ENCODE measurements around the gene PTGIS. TPM values are rescaled to one million over a fixed set of nuclear protein-coding genes. Genes with fewer than 3 reads are reported as not detected.
A peak's percentile ranks its signal among the peaks of the same experiment; 100 is the strongest.

PTGIS gene
- total RNA-seq, 1 experiment from 2014 or later, result 15.3 TPM

DNA sequence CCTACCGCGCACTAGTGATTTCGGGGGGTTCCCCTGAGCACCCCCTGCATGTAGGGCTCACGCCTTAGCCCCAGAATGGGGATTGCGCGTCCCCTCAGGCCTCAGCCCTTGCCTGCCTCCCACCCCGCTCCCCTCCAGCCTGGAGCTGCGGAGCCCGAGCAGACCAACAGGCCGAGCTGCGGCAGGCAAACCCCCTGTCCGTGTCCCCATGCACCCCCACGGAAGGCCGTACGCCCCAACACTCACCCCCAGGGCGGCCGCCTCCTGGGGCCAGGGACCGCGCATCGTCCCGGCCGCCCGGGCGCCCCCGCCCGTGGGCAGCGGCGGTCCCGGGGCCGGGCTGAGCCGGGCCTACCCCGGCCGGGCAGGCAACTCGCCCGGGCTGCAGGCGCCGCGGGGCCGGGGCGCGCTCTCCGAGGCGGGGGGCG lies 84.2 kb downstream of the PTGIS start:
- in situ Hi-C loops (cut with HindIII; ENCODE audit: low sequenced_read_pairs), result no loop called here
- DNase-seq (ENCODE audit: low spot score), result no peak

DNA sequence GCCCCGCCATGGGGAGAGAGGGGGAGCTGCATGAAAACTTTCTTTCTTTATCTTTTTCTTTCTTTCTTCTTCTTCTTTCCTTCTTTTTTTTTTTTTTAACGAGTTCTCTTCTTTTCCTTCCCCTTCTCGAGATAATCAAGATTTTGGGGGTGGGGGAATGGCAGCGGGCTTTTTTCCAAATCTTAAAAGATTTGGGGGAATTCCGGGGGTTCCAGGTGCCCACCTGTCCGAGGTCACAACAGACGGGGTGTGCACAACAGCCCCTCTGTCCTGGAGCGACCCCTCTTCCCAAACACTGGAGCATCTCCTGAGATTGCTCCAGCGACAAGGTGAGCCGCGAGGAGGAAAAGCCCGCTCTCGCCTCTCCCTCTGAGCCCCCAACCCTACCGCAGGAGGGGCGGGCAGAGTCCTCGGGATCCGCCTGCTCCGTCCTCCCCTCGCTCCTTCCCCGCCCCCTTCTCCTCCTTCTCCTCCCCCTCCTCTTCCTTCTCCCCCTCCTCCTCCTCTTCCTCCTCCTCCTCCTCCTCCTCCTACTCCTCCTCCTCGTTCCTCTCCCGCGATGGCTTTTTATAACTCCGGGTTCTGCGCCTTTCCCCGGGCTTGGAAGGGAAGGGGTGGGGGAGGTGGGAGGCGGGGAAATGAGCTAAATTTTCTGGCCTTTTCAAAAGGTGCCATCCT lies 84.8 kb downstream of the PTGIS start:
- DNase-seq (ENCODE audit: low spot score), result no peak
- in situ Hi-C loops (cut with HindIII; ENCODE audit: low sequenced_read_pairs), result no loop called here

DNA sequence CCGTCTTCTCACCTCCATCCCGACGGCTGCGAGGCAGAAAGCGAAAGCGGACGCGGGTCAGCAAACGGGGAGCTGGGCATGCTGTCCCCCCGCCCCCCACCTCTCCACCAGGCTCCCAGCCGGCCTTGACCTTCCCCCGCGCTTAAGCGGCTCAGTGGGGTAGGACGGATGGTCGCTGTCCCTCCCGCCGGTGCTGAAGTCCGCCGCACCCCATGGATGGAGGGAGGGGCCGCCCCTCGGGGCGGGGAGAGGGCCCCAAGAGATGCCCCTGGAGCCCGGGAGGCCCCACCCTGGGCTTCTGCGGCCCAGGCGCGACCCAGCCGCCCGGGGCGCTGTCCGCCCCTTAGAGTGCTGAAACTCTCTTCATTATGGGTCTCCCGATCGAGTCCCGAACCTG lies 85.3 kb downstream of the PTGIS start, which contains the start of gene KCNB1:
TSS of gene KCNB1 (minus strand) at position 48 of the 397 bp plus-strand sequence. CDS start 188 bp downstream, outside the sequence.
- in situ Hi-C loops (cut with HindIII; ENCODE audit: low sequenced_read_pairs), result no loop called here

DNA sequence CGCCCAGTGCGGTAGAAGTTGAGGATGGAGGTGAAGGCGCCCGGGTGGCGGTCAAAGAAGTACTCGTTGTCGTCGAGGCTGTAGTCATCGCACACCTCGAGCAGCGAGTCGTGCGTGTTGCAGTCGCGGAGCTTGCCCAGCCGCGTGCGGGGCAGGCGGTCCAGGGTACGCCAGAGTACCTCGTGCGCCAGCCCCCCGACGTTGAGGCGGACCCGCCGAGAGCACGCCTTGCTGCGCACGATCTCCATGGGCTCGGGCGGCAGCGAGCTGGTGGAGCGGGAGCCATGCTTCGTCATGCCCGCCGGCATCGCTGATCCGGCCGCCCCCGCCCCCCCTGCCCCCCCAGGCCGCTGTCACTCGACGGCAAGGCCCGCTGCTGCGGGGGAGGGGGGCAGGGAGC lies 85.8 kb downstream of the PTGIS start:
- DNase-seq (ENCODE audit: low spot score), result no peak
- in situ Hi-C loops (cut with HindIII; ENCODE audit: low sequenced_read_pairs), result no loop called here

More for the DNA sequence above, 85.3 kb downstream of the PTGIS start, which contains the start of gene KCNB1:
- no peak for DNase-seq (ENCODE audit: low spot score)

DNA sequence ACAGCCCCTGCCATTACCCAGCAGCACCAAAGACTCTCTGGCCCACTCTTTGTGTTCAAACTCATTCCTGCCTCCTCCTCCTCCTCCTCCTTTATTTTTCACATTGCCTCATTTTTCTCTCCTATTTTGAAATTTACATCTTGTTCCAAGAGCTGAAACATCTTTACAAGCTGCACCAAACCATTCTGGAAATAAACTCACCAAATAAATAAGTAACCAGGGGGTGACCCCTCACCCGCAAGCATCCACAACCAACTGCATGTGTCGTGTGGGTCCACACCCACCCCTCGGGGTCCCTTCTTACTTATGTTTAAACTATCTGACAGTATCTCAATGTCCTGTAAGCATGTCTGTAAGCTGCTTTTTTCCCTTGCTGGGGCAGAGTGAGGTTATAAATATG lies 86.8 kb downstream of the PTGIS start:
- in situ Hi-C loops (cut with HindIII; ENCODE audit: low sequenced_read_pairs), result no loop called here

DNA sequence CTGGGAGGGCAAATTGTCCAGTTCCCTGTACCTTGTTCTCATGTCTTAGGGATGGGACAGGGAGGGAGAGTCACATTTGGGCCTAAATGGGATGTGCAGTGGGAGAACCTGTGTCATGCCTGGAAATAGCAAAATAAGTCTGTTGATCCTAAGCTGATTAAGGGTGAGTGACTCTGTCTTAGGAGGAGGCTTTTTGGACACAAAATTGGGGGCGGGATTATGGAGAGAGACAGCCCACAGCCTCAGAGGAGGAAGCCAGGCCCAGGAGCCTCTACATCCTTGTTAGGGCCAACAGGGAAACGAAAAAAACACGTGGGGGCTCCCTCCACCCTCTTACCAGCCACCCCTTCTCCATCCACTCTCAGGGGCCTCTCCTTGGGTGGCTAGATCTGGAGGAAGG lies 87.7 kb downstream of the PTGIS start:
- no peak for DNase-seq (ENCODE audit: low spot score)
- in situ Hi-C loops (cut with HindIII; ENCODE audit: low sequenced_read_pairs), result no loop called here

More for the DNA sequence above, 86.8 kb downstream of the PTGIS start:
- DNase-seq (ENCODE audit: low spot score), result no peak

DNA sequence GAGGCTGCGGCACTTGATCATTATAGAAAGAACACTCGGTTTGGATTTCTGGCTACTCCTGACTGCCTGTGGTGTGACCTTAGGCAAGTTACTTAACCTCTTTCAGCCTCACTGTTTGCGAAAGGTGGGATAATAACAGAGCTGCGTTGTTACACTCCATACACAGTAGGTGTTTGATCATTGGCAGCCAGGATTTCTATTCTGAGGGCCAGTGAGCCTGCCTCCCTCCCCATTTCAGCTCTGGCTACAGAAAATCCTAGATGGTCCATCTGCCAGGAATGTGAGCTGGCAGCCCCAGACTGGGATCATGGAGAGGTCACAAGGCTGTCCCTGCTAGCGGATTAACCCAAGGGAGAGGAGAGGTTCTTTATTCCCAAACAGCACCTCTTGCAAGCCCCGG lies 88.2 kb downstream of the PTGIS start:
- DNase-seq (ENCODE audit: low spot score), result peak; percentile 69
- in situ Hi-C loops (cut with HindIII; ENCODE audit: low sequenced_read_pairs), result loop anchor here (5.0 kb wide), 1 partner anchor 57 kb away; no protein-coding TSS in a partner anchor

DNA sequence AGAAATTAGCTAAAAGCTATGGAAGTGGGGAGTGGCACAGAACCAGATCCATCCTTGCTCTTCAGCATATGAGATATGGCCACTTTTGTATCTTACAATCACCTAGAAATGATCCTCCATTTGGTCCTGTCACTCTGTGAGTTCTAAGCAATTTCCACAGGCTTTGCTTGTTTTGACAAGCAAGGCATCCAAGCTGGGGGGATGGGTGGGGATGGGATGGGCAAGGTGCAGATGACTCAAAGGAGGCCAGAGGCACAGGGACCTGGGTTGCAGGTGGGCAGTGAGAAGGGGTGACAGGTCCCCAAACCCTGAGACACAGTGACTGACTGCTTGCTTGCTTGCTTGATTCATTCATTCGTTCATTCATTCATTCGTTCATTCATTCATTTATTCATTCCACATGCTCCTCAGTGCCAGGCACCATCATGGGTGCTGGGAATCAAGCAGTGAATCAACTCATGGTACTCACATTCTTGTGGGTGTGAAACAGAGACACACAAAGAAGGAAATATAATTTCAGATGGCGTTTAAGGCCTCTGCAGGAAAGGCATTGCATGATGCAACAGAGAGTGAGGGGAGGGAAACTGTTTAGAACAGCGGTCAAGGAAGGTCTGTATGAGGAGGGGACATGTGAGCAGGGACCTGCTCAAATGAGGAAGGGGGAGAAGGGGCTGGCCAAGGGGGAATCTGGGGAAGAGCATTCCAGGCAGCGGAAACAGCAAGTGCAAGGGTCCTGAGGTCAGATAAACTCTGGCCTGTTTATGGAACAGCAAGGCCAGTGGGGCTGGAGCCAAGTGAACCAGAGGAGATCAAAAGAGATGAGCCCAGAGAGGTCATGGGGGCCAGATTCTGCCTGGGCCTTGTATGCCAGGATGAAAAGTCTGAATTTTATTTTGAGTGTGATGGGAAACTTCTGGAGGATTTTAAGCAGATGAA lies 88.9 kb downstream of the PTGIS start:
- DNase-seq (ENCODE audit: low spot score), result no peak
- in situ Hi-C loops (cut with HindIII; ENCODE audit: low sequenced_read_pairs), result loop anchor here (5.0 kb wide), 1 partner anchor 57 kb away; no protein-coding TSS in a partner anchor

DNA sequence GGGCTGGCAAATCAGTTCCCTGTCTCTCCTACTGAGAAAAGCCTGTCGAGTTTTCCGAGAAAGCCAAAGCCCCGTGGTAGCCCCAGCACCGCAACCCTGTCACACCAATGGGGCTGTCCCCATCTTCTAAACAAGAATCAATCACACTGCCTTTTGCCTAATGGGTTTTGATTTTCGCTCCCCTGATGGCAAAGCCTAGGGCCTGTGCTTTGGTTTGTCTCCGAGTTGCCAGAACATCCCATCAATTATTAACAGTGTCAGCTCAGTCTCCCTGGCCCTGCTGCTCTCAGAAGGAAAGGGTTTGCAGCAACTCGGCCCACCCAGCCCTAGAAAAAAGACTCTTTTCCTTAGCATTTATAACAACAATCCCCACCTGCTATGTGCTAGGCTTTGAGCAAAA lies 89.7 kb downstream of the PTGIS start:
- no peak for DNase-seq (ENCODE audit: low spot score)
- in situ Hi-C loops (cut with HindIII; ENCODE audit: low sequenced_read_pairs), result loop anchor here (5.0 kb wide), 1 partner anchor 56 kb away; no protein-coding TSS in a partner anchor

DNA sequence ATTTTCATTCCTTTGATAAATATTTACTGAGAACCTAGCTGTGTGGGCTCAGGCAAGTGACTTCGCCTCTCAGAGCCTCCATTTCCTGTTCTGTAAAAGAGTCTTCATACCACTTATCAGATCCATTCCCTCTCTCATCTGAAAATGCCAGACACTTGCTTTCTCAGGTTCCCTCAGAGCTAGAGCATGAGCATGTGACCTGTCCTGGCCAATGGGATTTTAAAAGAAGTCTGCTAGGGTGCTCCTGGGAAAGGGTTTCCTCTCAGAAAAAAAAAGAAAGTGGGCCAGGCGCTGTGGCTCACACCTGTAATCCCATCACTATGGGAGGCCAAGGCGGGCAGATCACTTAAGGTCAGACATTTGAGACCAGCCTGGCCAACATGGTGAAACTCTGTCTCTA lies 90.7 kb downstream of the PTGIS start:
- in situ Hi-C loops (cut with HindIII; ENCODE audit: low sequenced_read_pairs), result loop anchor here (5.0 kb wide), 1 partner anchor 55 kb away; no protein-coding TSS in a partner anchor
- DNase-seq (ENCODE audit: low spot score), result no peak

DNA sequence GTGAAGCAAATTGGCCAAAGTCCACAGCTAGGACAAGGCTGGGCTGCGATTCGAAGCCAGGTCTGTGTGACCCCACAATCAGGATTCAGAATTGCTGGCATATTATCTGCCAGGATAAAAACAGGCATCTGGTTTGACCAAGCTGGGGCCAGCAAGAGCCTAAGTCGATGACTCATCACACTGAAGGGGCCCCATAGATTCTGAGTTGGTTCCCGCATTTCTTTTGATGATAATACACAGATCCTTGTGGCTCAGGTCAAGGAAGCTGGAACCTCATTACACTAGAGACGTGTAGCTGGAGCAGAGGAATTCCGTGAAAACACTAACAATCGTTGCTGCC lies 92.0 kb downstream of the PTGIS start:
- no peak for DNase-seq (ENCODE audit: low spot score)
- in situ Hi-C loops (cut with HindIII; ENCODE audit: low sequenced_read_pairs), result loop anchor here (5.0 kb wide), 1 partner anchor 54 kb away; no protein-coding TSS in a partner anchor

DNA sequence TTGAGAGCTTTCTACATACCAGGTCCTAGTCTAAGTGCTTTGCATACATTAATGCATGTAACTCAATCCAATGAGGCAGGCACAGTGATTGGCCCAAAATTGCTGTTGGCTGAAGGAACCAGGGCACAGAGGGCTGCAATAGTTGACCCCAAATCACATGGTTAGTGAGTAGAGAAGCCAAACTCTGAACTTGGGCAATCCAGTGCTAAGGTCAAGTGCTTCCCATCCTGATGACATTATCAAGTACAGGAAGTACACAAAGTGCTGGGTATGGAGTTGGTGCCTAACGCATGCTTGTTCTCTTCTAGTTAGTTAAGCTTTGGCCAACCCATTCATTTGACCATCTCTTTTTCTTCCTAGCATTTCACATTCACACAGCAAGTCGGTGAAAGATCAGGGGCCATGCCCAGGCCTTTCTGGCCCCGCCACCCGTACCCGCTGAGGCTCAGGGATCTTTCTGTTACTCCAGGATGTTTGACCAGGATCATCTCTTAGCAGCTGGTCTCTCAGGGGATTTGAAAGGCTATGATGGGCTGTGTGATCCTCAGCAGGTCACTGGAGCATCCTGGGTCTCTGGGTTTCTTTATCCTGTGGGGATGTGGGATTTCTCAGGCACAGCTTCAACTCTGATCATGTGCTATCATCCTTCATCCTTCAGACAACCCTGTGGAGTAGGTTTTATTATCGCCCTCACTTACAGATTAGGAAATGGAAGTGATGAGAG lies 92.5 kb downstream of the PTGIS start:
- in situ Hi-C loops (cut with HindIII; ENCODE audit: low sequenced_read_pairs), result loop anchor here (5.0 kb wide), 1 partner anchor 53 kb away; no protein-coding TSS in a partner anchor
- DNase-seq (ENCODE audit: low spot score), result no peak

DNA sequence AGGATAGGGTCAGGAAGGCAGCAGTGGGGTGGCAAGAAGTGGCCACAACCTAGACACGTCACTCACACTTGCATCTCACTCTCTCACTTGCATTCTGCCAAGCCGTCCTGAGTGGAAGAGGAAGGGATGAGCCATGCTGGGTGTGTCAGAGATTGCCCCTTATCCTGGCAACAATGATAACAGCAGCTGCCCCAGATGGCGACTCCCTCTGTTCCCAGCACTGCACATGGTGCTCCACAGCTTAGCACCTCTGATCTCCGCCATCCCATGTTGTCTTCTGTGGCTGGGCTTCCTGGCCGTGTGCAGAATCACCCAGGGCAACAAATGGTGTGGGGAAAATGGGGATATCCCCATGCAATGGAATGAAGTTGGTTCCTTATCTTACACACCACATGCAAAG lies 96.5 kb downstream of the PTGIS start:
- DNase-seq (ENCODE audit: low spot score), result no peak
- in situ Hi-C loops (cut with HindIII; ENCODE audit: low sequenced_read_pairs), result no loop called here

DNA sequence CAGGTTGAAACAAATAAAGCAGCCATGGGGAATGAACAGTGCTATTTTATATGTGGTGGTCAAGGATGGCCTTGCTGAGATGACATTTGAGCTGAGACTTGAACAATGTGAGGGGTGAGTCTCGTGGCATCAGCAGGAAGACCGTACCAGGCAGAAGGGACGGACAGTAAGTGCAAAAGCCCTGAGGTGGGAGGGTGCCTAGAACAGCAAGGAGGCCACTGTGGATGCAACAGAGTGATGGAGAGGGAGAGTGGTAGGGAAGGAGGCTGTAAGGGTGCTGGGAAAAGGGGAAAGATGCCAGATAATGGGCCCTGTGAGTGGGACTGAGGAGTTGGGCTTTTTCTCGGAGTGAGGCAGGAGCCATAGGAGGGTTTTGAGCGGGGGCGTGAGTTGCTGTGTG lies 97.0 kb downstream of the PTGIS start:
- no peak for DNase-seq (ENCODE audit: low spot score)
- in situ Hi-C loops (cut with HindIII; ENCODE audit: low sequenced_read_pairs), result no loop called here

DNA sequence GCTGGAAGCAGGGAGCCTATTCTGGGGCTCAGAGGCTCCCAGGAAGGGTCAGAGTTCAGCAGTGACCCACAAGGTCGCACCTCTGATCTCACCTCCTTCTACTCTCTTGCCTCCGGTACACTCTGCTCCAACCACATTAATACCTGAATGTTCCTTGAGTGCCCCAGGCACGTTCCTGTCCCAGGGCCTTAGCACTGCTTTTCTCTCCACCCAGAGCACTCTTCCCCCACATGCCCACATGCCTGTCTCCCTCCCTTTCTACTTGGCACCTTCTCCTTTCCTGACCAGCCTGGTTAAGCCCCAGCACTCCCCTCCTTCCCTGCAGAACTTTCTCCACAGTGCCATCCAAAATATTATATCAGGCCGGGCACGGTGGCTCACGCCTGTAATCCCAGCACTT lies 98.9 kb downstream of the PTGIS start:
- DNase-seq (ENCODE audit: low spot score), result no peak
- in situ Hi-C loops (cut with HindIII; ENCODE audit: low sequenced_read_pairs), result no loop called here

DNA sequence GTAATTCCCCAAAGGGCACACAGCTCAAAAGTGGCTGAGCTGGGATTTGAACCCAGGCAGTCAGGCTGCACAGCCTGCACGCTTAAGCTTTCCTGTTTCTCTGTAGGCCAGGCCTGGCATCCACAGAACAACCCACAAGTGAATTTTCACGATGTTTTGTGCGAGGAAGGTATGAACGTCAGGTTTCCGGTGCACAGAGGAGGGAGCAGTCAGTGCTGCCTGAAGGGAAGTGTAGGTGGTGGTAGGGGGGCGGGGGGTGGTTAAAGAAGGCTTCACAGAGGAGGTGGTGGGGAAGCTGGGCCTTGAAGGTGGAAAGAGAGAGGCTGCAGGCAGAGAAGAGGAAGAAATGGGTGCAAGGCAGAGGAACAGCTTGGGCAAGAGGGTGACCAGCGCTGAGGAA lies 99.5 kb downstream of the PTGIS start:
- in situ Hi-C loops (cut with HindIII; ENCODE audit: low sequenced_read_pairs), result no loop called here
- DNase-seq (ENCODE audit: low spot score), result no peak

DNA sequence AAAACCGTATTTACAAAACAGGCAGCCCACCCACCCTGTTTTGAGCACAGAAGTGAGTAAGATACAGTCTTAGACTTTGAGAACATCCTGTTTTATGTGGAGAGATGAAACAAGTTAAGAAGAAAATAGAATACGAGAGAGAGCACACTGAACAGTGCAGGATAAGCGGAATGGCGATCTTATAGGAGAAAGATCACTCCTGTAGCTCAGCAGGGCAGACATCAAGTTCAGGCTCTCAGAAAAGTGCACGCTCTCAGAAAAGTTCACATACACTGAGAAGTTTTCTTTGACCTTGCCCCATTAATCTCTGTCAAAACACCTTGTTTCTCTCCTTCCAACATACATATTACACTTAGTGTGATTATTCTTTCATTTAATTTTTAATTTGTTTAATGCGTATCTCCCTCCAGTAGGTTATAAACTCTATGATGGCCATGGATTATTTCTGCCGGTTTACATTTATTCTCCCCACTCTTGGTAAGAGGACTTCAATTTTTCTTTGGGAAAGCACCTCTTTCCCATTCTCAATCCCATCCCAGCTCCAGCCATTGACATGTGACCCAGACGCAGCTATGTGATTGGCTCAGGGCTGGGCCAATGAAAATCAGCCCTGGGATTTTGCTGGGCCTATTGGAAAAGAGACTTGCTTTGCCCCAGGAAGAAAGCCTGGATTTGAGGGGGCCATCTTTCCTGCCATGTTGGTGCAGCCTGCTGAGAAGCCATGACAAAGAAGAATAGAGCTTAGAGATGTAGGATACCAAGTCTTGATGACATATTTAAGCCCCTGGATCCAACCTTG lies 101.6 kb downstream of the PTGIS start:
- DNase-seq (ENCODE audit: low spot score), result no peak
- in situ Hi-C loops (cut with HindIII; ENCODE audit: low sequenced_read_pairs), result no loop called here

DNA sequence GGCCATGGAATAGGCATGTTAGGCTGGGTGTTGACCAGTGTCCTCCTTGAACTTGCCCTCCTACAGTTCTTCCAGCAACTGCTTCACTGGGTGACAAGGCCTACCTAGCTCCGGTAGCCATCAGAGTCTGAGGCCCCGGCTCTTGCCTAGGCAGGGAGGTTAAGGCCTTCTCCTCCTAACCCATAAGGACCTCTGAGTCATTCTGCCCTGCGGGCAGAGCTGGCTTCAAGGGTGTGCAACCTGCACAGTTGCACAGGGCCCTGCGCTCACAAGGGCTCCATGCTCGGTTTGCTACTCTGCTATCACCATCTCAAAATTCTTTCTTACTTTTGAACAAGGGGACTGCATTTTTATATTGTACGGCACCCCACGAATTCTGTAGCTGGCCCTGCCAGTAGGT lies 103.4 kb downstream of the PTGIS start:
- no peak for DNase-seq (ENCODE audit: low spot score)
- in situ Hi-C loops (cut with HindIII; ENCODE audit: low sequenced_read_pairs), result no loop called here

DNA sequence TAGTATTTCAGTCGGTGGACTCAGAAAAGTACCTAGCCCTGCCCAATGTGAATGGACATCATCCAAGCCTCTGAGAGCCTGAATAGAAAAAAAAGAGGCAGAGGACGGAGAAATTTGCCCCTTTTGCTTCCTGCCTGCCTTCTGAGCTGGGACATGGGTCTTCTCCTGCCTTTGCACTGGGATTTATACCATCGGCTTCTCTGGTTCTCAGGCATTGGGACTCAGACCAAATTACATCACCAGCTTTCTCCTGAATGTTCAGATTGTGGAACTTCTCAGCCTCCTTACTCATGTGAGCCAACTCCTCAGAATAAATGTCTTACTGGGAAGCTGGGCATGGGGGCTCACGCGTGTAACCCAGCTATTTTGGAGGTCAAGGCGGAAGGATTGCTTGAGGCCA lies 105.3 kb downstream of the PTGIS start:
- in situ Hi-C loops (cut with HindIII; ENCODE audit: low sequenced_read_pairs), result no loop called here
- DNase-seq (ENCODE audit: low spot score), result no peak
